Glutamatergic neuron (in vitro differentiated cells): ENCODE data around the gene GEMIN7. TPM values are rescaled to one million over a fixed set of nuclear protein-coding genes. Genes with fewer than 3 reads are reported as not detected.

Experiments
- DNase-seq: peaks from one replicate; pipeline ENCODE4 v3.0.0; 2022
- H3K27ac Mint-ChIP-seq: one replicate; pipeline ENCODE4 v1.8.0; 2020; ENCODE audit warnings: mild to moderate bottlenecking, mixed read lengths, inconsistent platforms; ENCODE audit not compliant: unreplicated experiment
- H3K27me3 Mint-ChIP-seq: one replicate; pipeline ENCODE4 v1.8.0; 2020; ENCODE audit warnings: mild to moderate bottlenecking, moderate library complexity, mixed read lengths, inconsistent platforms; ENCODE audit not compliant: unreplicated experiment
- H3K36me3 Mint-ChIP-seq: one replicate; pipeline ENCODE4 v1.8.0; 2020; ENCODE audit warnings: mild to moderate bottlenecking, mixed read lengths, inconsistent platforms; ENCODE audit not compliant: unreplicated experiment
- H3K4me1 Mint-ChIP-seq: one replicate; pipeline ENCODE4 v1.8.0; 2020; ENCODE audit warnings: mild to moderate bottlenecking, low read depth, mixed read lengths, inconsistent platforms; ENCODE audit not compliant: unreplicated experiment
- H3K4me3 Mint-ChIP-seq: one replicate; pipeline ENCODE4 v1.8.0; 2020; ENCODE audit warnings: mild to moderate bottlenecking, mixed read lengths, inconsistent platforms; ENCODE audit not compliant: unreplicated experiment
- H3K9me3 Mint-ChIP-seq: one replicate; pipeline ENCODE4 v1.8.0; 2020; ENCODE audit warnings: mild to moderate bottlenecking, moderate library complexity, mixed read lengths, inconsistent platforms; ENCODE audit not compliant: unreplicated experiment
- CTCF ChIP-seq: fragments of 200-600 bp; sonication (generic); IDR thresholded peaks from one replicate; pipeline ENCODE4 v1.5.0; 2021; ENCODE audit not compliant: partially characterized antibody, unreplicated experiment
- total RNA-seq: library from RNA; stranded (reverse); fragmentation: NEBNext Ultra II Directional; extraction: Animal tissue kit (Norgen Biotek cat#: 25700); gene quantifications from one replicate; pipeline ENCODE4 v1.2.1, GENCODE V29; 2021; ENCODE audit not compliant: unreplicated experiment

GEMIN7 gene
- total RNA-seq, 1 donor from 2014 or later: 49.1 TPM

- DNase-seq: peak; percentile 92
- TF ChIP-seq CTCF: no peak
- Mint-ChIP-seq H3K4me1 (peaks cover 34% of the 10 kb centered on the region), H3K4me3 (peak within 1 kb of the TSS; percentile 98), H3K27me3 (peaks cover 12% of the 10 kb centered on the region), H3K36me3 (no peaks in the 10 kb centered on the region), H3K27ac (peak within 1 kb of the TSS; percentile 99), H3K9me3 (peaks cover 20% of the 10 kb centered on the region)
These were observed 14.0 kb downstream of the GEMIN7 start, which contains the start of gene PPP1R37 for GRCh38 chr19:45092747-45093678. PPP1R37 (plus strand) TSS chr19:45093179; CDS start chr19:45093326, 147 bp downstream.

GRCh38 chr19:45094137-45094536, 15.1 kb downstream of the GEMIN7 start:
- H3K4me1 Mint-ChIP-seq: peaks cover 46% of the 10 kb centered on the region
- peaks cover 15% of the 10 kb centered on the region for H3K27me3 Mint-ChIP-seq
- H3K36me3 Mint-ChIP-seq: no peaks in the 10 kb centered on the region
- peak overlapping the region; percentile 98 for H3K4me3 Mint-ChIP-seq
- H3K27ac Mint-ChIP-seq: peak overlapping the region; percentile 90
- DNase-seq: no peak
- no peak for TF ChIP-seq CTCF
- H3K9me3 Mint-ChIP-seq: peaks cover 24% of the 10 kb centered on the region

- DNase-seq: no peak
- Mint-ChIP-seq H3K27me3 (peaks cover 17% of the 10 kb centered on the region), H3K4me3 (peak overlapping the region; percentile 98), H3K4me1 (peaks cover 50% of the 10 kb centered on the region), H3K36me3 (no peaks in the 10 kb centered on the region), H3K27ac (peak overlapping the region; percentile 46), H3K9me3 (peaks cover 24% of the 10 kb centered on the region)
- TF ChIP-seq CTCF: no peak
These were observed 15.6 kb downstream of the GEMIN7 start for GRCh38 chr19:45094707-45095106.

- peak overlapping the region; percentile 70 for H3K4me3 Mint-ChIP-seq
- no peaks in the 10 kb centered on the region for H3K36me3 Mint-ChIP-seq
- peaks cover 26% of the 10 kb centered on the region for H3K9me3 Mint-ChIP-seq
- H3K4me1 Mint-ChIP-seq: peaks cover 58% of the 10 kb centered on the region
- H3K27ac Mint-ChIP-seq: peak overlapping the region; percentile 78
- H3K27me3 Mint-ChIP-seq: peaks cover 17% of the 10 kb centered on the region
- no peak for DNase-seq
- no peak for TF ChIP-seq CTCF
These were observed 16.7 kb downstream of the GEMIN7 start for GRCh38 chr19:45095496-45096413.
